GM23338 (cell line): ENCODE data around the gene RNF112. TPM values are rescaled to one million over a fixed set of nuclear protein-coding genes. Genes with fewer than 3 reads are reported as not detected.
A peak's percentile ranks its signal among the peaks of the same experiment; 100 is the strongest.
"Not testable (repeated sequence)": the region's sequence is repeated elsewhere in the genome, so short reads cannot be mapped to it uniquely, and the experiment has no call there.

ENCODE experiments used
- ATAC-seq: fragments of 200-7000 bp; cut with Tn5 transposase; 3 replicates; pipeline ENCODE4 v1.9.1; 2020
- DNase-seq: peaks from one replicate; pipeline ENCODE4 v3.0.0-alpha.2; 2015; ENCODE audit warnings: low spot score
- H2AFZ ChIP-seq: fragments of 200-600 bp; sonication (generic); 2 replicates; pipeline ENCODE4 v1.8.0; 2016; ENCODE audit warnings: antibody characterized with exemption, mild to moderate bottlenecking, moderate library complexity
- H3F3A ChIP-seq: fragments of 200-600 bp; sonication (generic); replicated peaks from 2 replicates; pipeline ENCODE4 v1.8.0; 2017; ENCODE audit warnings: antibody characterized with exemption, mixed run types, low read depth
- H3K27ac ChIP-seq: fragments of 200-600 bp; sonication (generic); 2 replicates; pipeline ENCODE4 v1.6.1; 2016; ENCODE audit warnings: low read depth
- H3K27me3 ChIP-seq: fragments of 200-600 bp; sonication (generic); 2 replicates; pipeline ENCODE4 v1.8.0; 2016; ENCODE audit warnings: mild to moderate bottlenecking, mixed run types, moderate library complexity; ENCODE audit not compliant: insufficient read depth
- H3K36me3 ChIP-seq: fragments of 200-600 bp; sonication (generic); 2 replicates; pipeline ENCODE4 v1.8.0; 2016; ENCODE audit warnings: mild to moderate bottlenecking; ENCODE audit not compliant: insufficient read depth
- H3K4me1 ChIP-seq: fragments of 200-600 bp; sonication (generic); 2 replicates; pipeline ENCODE4 v1.8.0; 2016; ENCODE audit warnings: mild to moderate bottlenecking, moderate library complexity; ENCODE audit not compliant: insufficient read depth
- H3K4me2 ChIP-seq: fragments of 200-600 bp; sonication (generic); 2 replicates; pipeline ENCODE4 v1.7.1; 2017; ENCODE audit warnings: mixed run types
- H3K4me3 ChIP-seq: fragments of 200-600 bp; sonication (generic); 2 replicates; pipeline ENCODE4 v1.6.1; 2016; ENCODE audit warnings: mixed run types
- H3K79me2 ChIP-seq: fragments of 200-600 bp; sonication (generic); replicated peaks from 2 replicates; pipeline ENCODE4 v1.8.0; 2017; ENCODE audit warnings: mild to moderate bottlenecking; ENCODE audit not compliant: insufficient read depth
- H3K9me2 ChIP-seq: fragments of 200-600 bp; sonication (generic); 2 replicates; pipeline ENCODE4 v1.8.0; 2017; ENCODE audit not compliant: insufficient read depth
- H4K20me1 ChIP-seq: fragments of 200-600 bp; sonication (generic); replicated peaks from 2 replicates; pipeline ENCODE4 v1.8.0; 2017; ENCODE audit warnings: mild to moderate bottlenecking; ENCODE audit not compliant: insufficient read depth
- H3K27ac Mint-ChIP-seq: 2 replicates; pipeline ENCODE4 v1.8.0; 2020; ENCODE audit warnings: inconsistent platforms, mild to moderate bottlenecking, moderate library complexity, mixed read lengths
- H3K27me3 Mint-ChIP-seq: 3 replicates; pipeline ENCODE4 v1.8.0; 2022; ENCODE audit warnings: low read depth, mild to moderate bottlenecking, moderate library complexity, mixed read lengths, inconsistent platforms; ENCODE audit not compliant: insufficient read depth, poor library complexity
- H3K36me3 Mint-ChIP-seq: 3 replicates; pipeline ENCODE4 v1.8.0; 2021; ENCODE audit warnings: low read depth, mild to moderate bottlenecking, inconsistent platforms, moderate library complexity, mixed read lengths
- H3K4me1 Mint-ChIP-seq: 3 replicates; pipeline ENCODE4 v1.8.0; 2020; ENCODE audit warnings: mild to moderate bottlenecking, inconsistent platforms, mixed read lengths
- H3K4me3 Mint-ChIP-seq: 3 replicates; pipeline ENCODE4 v1.8.0; 2021; ENCODE audit warnings: moderate library complexity, mild to moderate bottlenecking, inconsistent platforms, mixed read lengths
- H3K9me3 Mint-ChIP-seq: 3 replicates; pipeline ENCODE4 v1.8.0; 2020; ENCODE audit warnings: moderate library complexity, mild to moderate bottlenecking, inconsistent platforms, mixed read lengths
- CREB1 ChIP-seq: fragments of 250-450 bp; sonication (Bioruptor Pico); IDR thresholded peaks from 2 replicates; pipeline ENCODE4 v1.5.0; 2020; ENCODE audit warnings: low read depth, mild to moderate bottlenecking, moderate library complexity
- CTCF ChIP-seq, 2 experiments: fragments of 200-600 bp in 1 of 2; sonication (generic) in 1 of 2; conservative IDR thresholded peaks; 2 replicates each; pipeline versions ENCODE4 v1.5.1 to v1.6.1; 2016 to 2017; ENCODE audit warnings: antibody characterized with exemption in 2 of 2, low read depth in 2 of 2, mild to moderate bottlenecking in 2 of 2, moderate library complexity in 1 of 2
- NANOG ChIP-seq: IDR thresholded peaks from 2 replicates; pipeline ENCODE4 v1.6.1; 2016; ENCODE audit warnings: antibody characterized with exemption, borderline replicate concordance
- STAT1 ChIP-seq: IDR thresholded peaks from one replicate; pipeline ENCODE4 v1.6.1; 2016; ENCODE audit warnings: antibody characterized with exemption; ENCODE audit not compliant: unreplicated experiment
- ZNF114 ChIP-seq: fragments of 250-450 bp; sonication (Bioruptor Pico); IDR thresholded peaks from 2 replicates; pipeline ENCODE4 v1.5.0; 2020; ENCODE audit warnings: mild to moderate bottlenecking, moderate library complexity
- polyA plus RNA-seq: library from polyadenylated mRNA; unstranded; fragments of >200 nt; fragmentation: Nextera tagmentation; extraction: Ambion mirVana; gene quantifications from 2 replicates; pipeline ENCODE4 v1.2.1, GENCODE V29; 2016
- total RNA-seq: library from RNA; depleted of rRNA; stranded (reverse); fragments of >200 nt; shearing (Covaris generic); gene quantifications from 2 replicates; pipeline ENCODE4 v1.2.3, GENCODE V29; 2014
- TF ChIP-seq, protein P1 (sequence below): fragments of 250-450 bp; sonication (Bioruptor Pico); IDR thresholded peaks from 2 replicates; pipeline ENCODE4 v1.5.0; 2020; ENCODE audit warnings: mild to moderate bottlenecking, moderate library complexity
- TF ChIP-seq, protein P2 (sequence below): IDR thresholded peaks from 2 replicates; pipeline ENCODE4 v1.6.1; 2016; ENCODE audit warnings: antibody characterized with exemption

Gene RNF112
- total and polyA plus RNA-seq, 2 experiments from 2014 or later: 0.42 to 4.1 TPM

DNA sequence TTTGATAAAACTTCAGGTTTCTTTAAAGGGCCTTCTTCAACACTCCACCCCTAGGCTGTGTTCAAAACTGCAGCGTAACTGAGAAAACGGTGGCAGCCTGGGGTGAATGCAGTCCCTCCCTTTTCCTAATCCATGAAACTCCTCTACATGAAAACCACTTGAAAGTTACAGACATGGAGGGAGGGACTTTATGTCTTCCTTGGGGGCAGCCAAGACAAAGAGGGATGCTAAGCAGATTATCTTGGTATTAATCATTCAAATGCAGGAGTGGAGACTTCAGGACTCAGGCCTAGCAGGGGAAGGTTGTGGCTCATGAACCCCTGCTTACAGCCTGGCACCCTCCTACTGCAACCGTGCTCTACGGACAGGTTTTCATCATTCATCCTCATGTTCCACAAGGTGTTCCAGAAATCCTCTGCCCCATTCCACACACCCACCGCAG, 46.8 kb downstream of the RNF112 start:
- DNase-seq (peak; percentile 59), ATAC-seq (peak; percentile 57)
- peak overlapping the region; percentile 70 for H3K4me2 ChIP-seq
- H3K36me3 ChIP-seq: no peaks in the 10 kb centered on the region
- Mint-ChIP-seq H3K4me1 (peaks cover 70% of the 10 kb centered on the region), H3K9me3 (no peaks in the 10 kb centered on the region), H3K4me3 (peak overlapping the region; percentile 6; the same call in 1 of the 3 replicates), H3K36me3 (no peaks in the 10 kb centered on the region), H3K27me3 (peaks cover 18% of the 10 kb centered on the region), H3K27ac (peak overlapping the region; percentile 94)
- peak overlapping the region; percentile 96 for H3K27ac ChIP-seq
- TF ChIP-seq CTCF (conservative IDR thresholded peaks at IDR 0.05; ENCODE audit: low read depth in 2 of 2) (peak in 1 of 2 experiments; percentile 20; a peak in 1 of 4 replicates), ZNF114 (CRISPR knock-in tag) (no peak), STAT1 (no peak)
- peaks cover 21% of the 10 kb centered on the region for H3F3A ChIP-seq
- H3K9me2 ChIP-seq: 0 out of 2 replicates have a peak, but pooled peaks cover 3% of the 10 kb centered on the region
- H2AFZ ChIP-seq: peak overlapping the region; percentile 20; the same call in 1 of the 2 replicates
- no peaks in the 10 kb centered on the region for H3K79me2 ChIP-seq
- H4K20me1 ChIP-seq: no peaks in the 10 kb centered on the region
- H3K4me1 ChIP-seq: peaks cover 59% of the 10 kb centered on the region
- peak overlapping the region; percentile 3; the same call in 1 of the 2 replicates for H3K4me3 ChIP-seq
- no peaks in the 10 kb centered on the region for H3K27me3 ChIP-seq

GRCh38 chr17:19458481-19458880, 47.4 kb downstream of the RNF112 start:
- not testable (repeated sequence) for H3K9me2 ChIP-seq, H3K9me3 Mint-ChIP-seq, H3K27me3 ChIP-seq, H3K36me3 ChIP-seq, H3K79me2 ChIP-seq, H4K20me1 ChIP-seq, H3K36me3 Mint-ChIP-seq, H2AFZ ChIP-seq, H3K4me3 ChIP-seq
- TF ChIP-seq CREB1: 0 out of 2 replicates have a peak, but pooled peaks have one; percentile 16
- H3K4me3 Mint-ChIP-seq: peak overlapping the region; percentile 6; the same call in 1 of the 3 replicates
- DNase-seq (peak; percentile 30), ATAC-seq (peak; percentile 8)
- Histone ChIP-seq H3K27ac (peak overlapping the region; percentile 96), H3K4me2 (peak overlapping the region; percentile 70), H3F3A (peaks cover 21% of the 10 kb centered on the region), H3K4me1 (peaks cover 65% of the 10 kb centered on the region)
- H3K27me3 Mint-ChIP-seq: peaks cover 18% of the 10 kb centered on the region
- peaks cover 77% of the 10 kb centered on the region for H3K4me1 Mint-ChIP-seq
- H3K27ac Mint-ChIP-seq: peak overlapping the region; percentile 94

DNA sequence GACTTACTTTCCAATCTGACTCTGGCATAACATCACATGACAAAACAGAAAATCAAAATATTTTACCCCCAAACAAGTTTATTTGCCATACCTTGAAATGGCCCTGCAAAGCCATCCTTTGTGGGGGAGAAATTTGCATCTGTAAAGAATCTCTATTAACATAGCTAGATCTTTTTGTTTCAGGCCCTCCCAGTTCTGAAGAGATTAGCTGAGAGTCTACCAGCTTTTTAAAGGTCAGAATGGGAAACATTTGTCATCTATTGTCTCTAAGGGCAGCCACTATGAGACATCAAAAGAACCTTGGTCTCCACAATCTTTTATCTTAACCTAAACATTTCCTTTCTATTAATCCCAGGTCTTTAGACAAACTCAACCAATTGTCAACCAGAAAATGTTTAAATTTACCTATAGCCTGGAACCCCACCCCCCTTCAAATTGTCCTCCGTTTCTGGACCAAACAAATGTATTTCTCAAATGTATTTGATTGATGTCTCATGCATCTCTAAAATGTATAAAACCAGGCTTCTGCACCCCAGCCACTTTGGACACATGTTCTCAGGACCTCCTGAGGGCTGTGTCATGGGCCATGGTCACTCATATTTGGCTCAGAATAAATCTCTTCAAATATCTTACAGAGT, 48.1 kb downstream of the RNF112 start:
- H3K4me1 ChIP-seq: peaks cover 65% of the 10 kb centered on the region
- ATAC-seq (peak; percentile 21), DNase-seq (peak; percentile 89)
- peaks cover 21% of the 10 kb centered on the region for H3F3A ChIP-seq
- not testable (repeated sequence) for H3K36me3 ChIP-seq, H3K27me3 ChIP-seq, H3K9me2 ChIP-seq, H4K20me1 ChIP-seq, H3K36me3 Mint-ChIP-seq, H3K9me3 Mint-ChIP-seq, H3K4me3 ChIP-seq, H3K79me2 ChIP-seq, H2AFZ ChIP-seq
- Mint-ChIP-seq H3K27ac (peak overlapping the region; percentile 94), H3K27me3 (peaks cover 18% of the 10 kb centered on the region), H3K4me3 (peak overlapping the region; percentile 44), H3K4me1 (peaks cover 80% of the 10 kb centered on the region)
- peak overlapping the region; percentile 96 for H3K27ac ChIP-seq
- TF ChIP-seq, protein P1, sequence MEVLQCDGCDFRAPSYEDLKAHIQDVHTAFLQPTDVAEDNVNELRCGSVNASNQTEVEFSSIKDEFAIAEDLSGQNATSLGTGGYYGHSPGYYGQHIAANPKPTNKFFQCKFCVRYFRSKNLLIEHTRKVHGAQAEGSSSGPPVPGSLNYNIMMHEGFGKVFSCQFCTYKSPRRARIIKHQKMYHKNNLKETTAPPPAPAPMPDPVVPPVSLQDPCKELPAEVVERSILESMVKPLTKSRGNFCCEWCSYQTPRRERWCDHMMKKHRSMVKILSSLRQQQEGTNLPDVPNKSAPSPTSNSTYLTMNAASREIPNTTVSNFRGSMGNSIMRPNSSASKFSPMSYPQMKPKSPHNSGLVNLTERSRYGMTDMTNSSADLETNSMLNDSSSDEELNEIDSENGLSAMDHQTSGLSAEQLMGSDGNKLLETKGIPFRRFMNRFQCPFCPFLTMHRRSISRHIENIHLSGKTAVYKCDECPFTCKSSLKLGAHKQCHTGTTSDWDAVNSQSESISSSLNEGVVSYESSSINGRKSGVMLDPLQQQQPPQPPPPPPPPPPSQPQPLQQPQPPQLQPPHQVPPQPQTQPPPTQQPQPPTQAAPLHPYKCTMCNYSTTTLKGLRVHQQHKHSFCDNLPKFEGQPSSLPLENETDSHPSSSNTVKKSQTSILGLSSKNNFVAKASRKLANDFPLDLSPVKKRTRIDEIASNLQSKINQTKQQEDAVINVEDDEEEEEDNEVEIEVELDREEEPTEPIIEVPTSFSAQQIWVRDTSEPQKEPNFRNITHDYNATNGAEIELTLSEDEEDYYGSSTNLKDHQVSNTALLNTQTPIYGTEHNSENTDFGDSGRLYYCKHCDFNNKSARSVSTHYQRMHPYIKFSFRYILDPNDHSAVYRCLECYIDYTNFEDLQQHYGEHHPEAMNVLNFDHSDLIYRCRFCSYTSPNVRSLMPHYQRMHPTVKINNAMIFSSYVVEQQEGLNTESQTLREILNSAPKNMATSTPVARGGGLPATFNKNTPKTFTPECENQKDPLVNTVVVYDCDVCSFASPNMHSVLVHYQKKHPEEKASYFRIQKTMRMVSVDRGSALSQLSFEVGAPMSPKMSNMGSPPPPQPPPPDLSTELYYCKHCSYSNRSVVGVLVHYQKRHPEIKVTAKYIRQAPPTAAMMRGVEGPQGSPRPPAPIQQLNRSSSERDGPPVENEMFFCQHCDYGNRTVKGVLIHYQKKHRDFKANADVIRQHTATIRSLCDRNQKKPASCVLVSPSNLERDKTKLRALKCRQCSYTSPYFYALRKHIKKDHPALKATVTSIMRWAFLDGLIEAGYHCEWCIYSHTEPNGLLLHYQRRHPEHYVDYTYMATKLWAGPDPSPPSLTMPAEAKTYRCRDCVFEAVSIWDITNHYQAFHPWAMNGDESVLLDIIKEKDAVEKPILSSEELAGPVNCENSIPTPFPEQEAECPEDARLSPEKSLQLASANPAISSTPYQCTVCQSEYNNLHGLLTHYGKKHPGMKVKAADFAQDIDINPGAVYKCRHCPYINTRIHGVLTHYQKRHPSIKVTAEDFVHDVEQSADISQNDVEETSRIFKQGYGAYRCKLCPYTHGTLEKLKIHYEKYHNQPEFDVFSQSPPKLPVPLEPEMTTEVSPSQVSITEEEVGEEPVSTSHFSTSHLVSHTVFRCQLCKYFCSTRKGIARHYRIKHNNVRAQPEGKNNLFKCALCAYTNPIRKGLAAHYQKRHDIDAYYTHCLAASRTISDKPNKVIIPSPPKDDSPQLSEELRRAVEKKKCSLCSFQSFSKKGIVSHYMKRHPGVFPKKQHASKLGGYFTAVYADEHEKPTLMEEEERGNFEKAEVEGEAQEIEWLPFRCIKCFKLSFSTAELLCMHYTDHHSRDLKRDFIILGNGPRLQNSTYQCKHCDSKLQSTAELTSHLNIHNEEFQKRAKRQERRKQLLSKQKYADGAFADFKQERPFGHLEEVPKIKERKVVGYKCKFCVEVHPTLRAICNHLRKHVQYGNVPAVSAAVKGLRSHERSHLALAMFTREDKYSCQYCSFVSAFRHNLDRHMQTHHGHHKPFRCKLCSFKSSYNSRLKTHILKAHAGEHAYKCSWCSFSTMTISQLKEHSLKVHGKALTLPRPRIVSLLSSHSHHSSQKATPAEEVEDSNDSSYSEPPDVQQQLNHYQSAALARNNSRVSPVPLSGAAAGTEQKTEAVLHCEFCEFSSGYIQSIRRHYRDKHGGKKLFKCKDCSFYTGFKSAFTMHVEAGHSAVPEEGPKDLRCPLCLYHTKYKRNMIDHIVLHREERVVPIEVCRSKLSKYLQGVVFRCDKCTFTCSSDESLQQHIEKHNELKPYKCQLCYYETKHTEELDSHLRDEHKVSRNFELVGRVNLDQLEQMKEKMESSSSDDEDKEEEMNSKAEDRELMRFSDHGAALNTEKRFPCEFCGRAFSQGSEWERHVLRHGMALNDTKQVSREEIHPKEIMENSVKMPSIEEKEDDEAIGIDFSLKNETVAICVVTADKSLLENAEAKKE (CRISPR knock-in tag): 0 out of 2 replicates have a peak, but pooled peaks have one; percentile 13
- TF ChIP-seq, protein P2, sequence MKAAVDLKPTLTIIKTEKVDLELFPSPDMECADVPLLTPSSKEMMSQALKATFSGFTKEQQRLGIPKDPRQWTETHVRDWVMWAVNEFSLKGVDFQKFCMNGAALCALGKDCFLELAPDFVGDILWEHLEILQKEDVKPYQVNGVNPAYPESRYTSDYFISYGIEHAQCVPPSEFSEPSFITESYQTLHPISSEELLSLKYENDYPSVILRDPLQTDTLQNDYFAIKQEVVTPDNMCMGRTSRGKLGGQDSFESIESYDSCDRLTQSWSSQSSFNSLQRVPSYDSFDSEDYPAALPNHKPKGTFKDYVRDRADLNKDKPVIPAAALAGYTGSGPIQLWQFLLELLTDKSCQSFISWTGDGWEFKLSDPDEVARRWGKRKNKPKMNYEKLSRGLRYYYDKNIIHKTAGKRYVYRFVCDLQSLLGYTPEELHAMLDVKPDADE: 0 out of 2 replicates have a peak, but pooled peaks have one; percentile 16
- TF ChIP-seq NANOG: peak; percentile 96
- peak overlapping the region; percentile 19 for H3K4me2 ChIP-seq
